WTC11 (cell line): Measurements from ENCODE around the gene C13orf46. TPM values are rescaled to one million over a fixed set of nuclear protein-coding genes. Genes with fewer than 3 reads are reported as not detected.
A peak's percentile ranks its signal among the peaks of the same experiment; 100 is the strongest.

Experiments used
- ATAC-seq: fragments of 200-7000 bp; cut with Tn5 transposase; 2 replicates; pipeline ENCODE4 v1.10.0; 2021; ENCODE audit warnings: mild to moderate bottlenecking, moderate library complexity
- CTCF ChIA-PET: fragments of 300-600 bp; sonication (Branson Sonifier 250); formaldehyde crosslinking; loops from one replicate; lab custom pipeline; 2021; ENCODE audit warnings: antibody characterized with exemption; lab: Charles Lee
- POLR2A ChIA-PET: fragments of 350-600 bp; sonication (Branson Sonifier 250); formaldehyde crosslinking; loops from one replicate; lab custom pipeline; 2021; ENCODE audit warnings: antibody characterized with exemption; lab: Charles Lee
- DNase-seq: peaks from one replicate; pipeline ENCODE4 v3.0.0; 2021; ENCODE audit warnings: low spot score
- H3K27ac Mint-ChIP-seq: 2 replicates; pipeline ENCODE4 v1.8.0; 2021; ENCODE audit warnings: mixed read lengths
- H3K27me3 Mint-ChIP-seq: 2 replicates; pipeline ENCODE4 v1.8.0; 2021; ENCODE audit warnings: low read depth, mild to moderate bottlenecking, moderate library complexity, mixed read lengths
- H3K36me3 Mint-ChIP-seq: 2 replicates; pipeline ENCODE4 v1.8.0; 2021; ENCODE audit warnings: mixed read lengths
- H3K4me1 Mint-ChIP-seq: 2 replicates; pipeline ENCODE4 v1.8.0; 2022; ENCODE audit warnings: mixed read lengths
- H3K4me3 Mint-ChIP-seq: 2 replicates; pipeline ENCODE4 v1.8.0; 2021; ENCODE audit warnings: mild to moderate bottlenecking, moderate library complexity, mixed read lengths
- H3K9me3 Mint-ChIP-seq: 2 replicates; pipeline ENCODE4 v1.8.0; 2021; ENCODE audit warnings: mixed read lengths
- AR ChIP-seq: fragments of 250-450 bp; sonication (Bioruptor Pico); IDR thresholded peaks from 2 replicates; pipeline ENCODE4 v1.9.0; 2021; ENCODE audit warnings: mild to moderate bottlenecking
- ARID4B ChIP-seq: sonication (generic); formaldehyde crosslinking; IDR thresholded peaks from 2 replicates; pipeline ENCODE4 v1.8.0; 2023; ENCODE audit warnings: missing genetic modification reagents, mild to moderate bottlenecking, borderline replicate concordance
- ATF3 ChIP-seq: sonication (generic); formaldehyde crosslinking; conservative IDR thresholded peaks from 2 replicates; pipeline ENCODE4 v1.8.1; 2022; ENCODE audit warnings: mild to moderate bottlenecking, missing genetic modification reagents
- GRHL2 ChIP-seq: fragments of 250-450 bp; sonication (Bioruptor Pico); IDR thresholded peaks from 2 replicates; pipeline ENCODE4 v1.8.0; 2022; ENCODE audit warnings: mild to moderate bottlenecking, moderate library complexity; ENCODE audit not compliant: insufficient replicate concordance, severe bottlenecking
- HMGXB4 ChIP-seq: sonication (generic); formaldehyde crosslinking; IDR thresholded peaks from 2 replicates; pipeline ENCODE4 v1.8.1; 2023; ENCODE audit warnings: mild to moderate bottlenecking, moderate library complexity, missing genetic modification reagents
- ZNF232 ChIP-seq: sonication (generic); formaldehyde crosslinking; IDR thresholded peaks from 2 replicates; pipeline ENCODE4 v1.8.0; 2022; ENCODE audit warnings: mild to moderate bottlenecking, missing genetic modification reagents
- total RNA-seq: library from RNA; stranded (reverse); gene quantifications from 3 replicates; pipeline ENCODE4 v1.2.3, GENCODE V29; 2021

Gene C13orf46
- total RNA-seq, 1 experiment from 2014 or later, result 0.50 TPM

GRCh38 chr13:114010401-114011101, 36.7 kb upstream of the C13orf46 start:
- CTCF ChIA-PET, result no interaction called here
- peaks cover 9% of the 10 kb centered on the region for H3K36me3 Mint-ChIP-seq
- no peaks in the 10 kb centered on the region for H3K27me3 Mint-ChIP-seq

More at GRCh38 chr13:114010401-114011101, 36.7 kb upstream of the C13orf46 start:
- H3K27ac Mint-ChIP-seq, result peak overlapping the region; percentile 87
- no peaks in the 10 kb centered on the region for H3K9me3 Mint-ChIP-seq
- H3K4me1 Mint-ChIP-seq, result no peaks in the 10 kb centered on the region
- H3K4me3 Mint-ChIP-seq, result no peak overlapping the region
- DNase-seq (peak; percentile 20), ATAC-seq (no peak; the same call in 1 of the 2 replicates)
- POLR2A ChIA-PET, result no interaction called here
- TF ChIP-seq ARID4B (CRISPR knock-in tag) (no peak), AR (no peak), HMGXB4 (CRISPR knock-in tag) (no peak), ZNF232 (CRISPR knock-in tag) (no peak), GRHL2 (CRISPR knock-in tag) (no peak), ATF3 (CRISPR knock-in tag) (no peak)
